ENCODE measurements around the gene CDC42SE2. TPM values are rescaled to one million over a fixed set of nuclear protein-coding genes. Genes with fewer than 3 reads are reported as not detected.
"Not testable (repeated sequence)": the region's sequence is repeated elsewhere in the genome, so short reads cannot be mapped to it uniquely, and the experiment has no call there.

CDC42SE2 gene
- total RNA-seq, 1 experiment from 2014 or later, result 52.3 TPM

GRCh38 chr5:131250751-131251475 lies 12.9 kb upstream of the CDC42SE2 start:
- no peak for DNase-seq (ENCODE audit: low spot score)

- no peak for DNase-seq (ENCODE audit: low spot score)
Measured at GRCh38 chr5:131252824-131253171, 11.1 kb upstream of the CDC42SE2 start.

GRCh38 chr5:131254025-131254424 lies 9.8 kb upstream of the CDC42SE2 start:
- not testable (repeated sequence) for DNase-seq (ENCODE audit: low spot score)

GRCh38 chr5:131254741-131255140 lies 9.1 kb upstream of the CDC42SE2 start:
- no peak for DNase-seq (ENCODE audit: low spot score)

GRCh38 chr5:131256507-131256823 lies 7.4 kb upstream of the CDC42SE2 start:
- DNase-seq (ENCODE audit: low spot score), result no peak

- DNase-seq (ENCODE audit: low spot score), result no peak
Measured at GRCh38 chr5:131258733-131259132, 5.1 kb upstream of the CDC42SE2 start.

- no peak for DNase-seq (ENCODE audit: low spot score)
Measured at GRCh38 chr5:131259326-131259725, 4.5 kb upstream of the CDC42SE2 start.

GRCh38 chr5:131260895-131261294 lies 3.0 kb upstream of the CDC42SE2 start:
- no peak for DNase-seq (ENCODE audit: low spot score)

GRCh38 chr5:131261483-131261882 lies 2.4 kb upstream of the CDC42SE2 start:
- DNase-seq (ENCODE audit: low spot score), result no peak

- DNase-seq (ENCODE audit: low spot score), result peak; percentile 21
Measured at GRCh38 chr5:131262953-131263541, 806 bp upstream of the CDC42SE2 start.

GRCh38 chr5:131264451-131265099 lies 722 bp downstream of the CDC42SE2 start:
- DNase-seq (ENCODE audit: low spot score), result peak; percentile 33

- DNase-seq (ENCODE audit: low spot score), result peak; percentile 14
Measured at GRCh38 chr5:131265311-131265803, 1.5 kb downstream of the CDC42SE2 start.

GRCh38 chr5:131266370-131267060 lies 2.7 kb downstream of the CDC42SE2 start:
- no peak for DNase-seq (ENCODE audit: low spot score)

GRCh38 chr5:131268758-131269370 lies 5.0 kb downstream of the CDC42SE2 start:
- no peak for DNase-seq (ENCODE audit: low spot score)

- peak; percentile 45 for DNase-seq (ENCODE audit: low spot score)
Measured at GRCh38 chr5:131270809-131271208, 7.0 kb downstream of the CDC42SE2 start.

GRCh38 chr5:131271888-131272287 lies 8.0 kb downstream of the CDC42SE2 start:
- DNase-seq (ENCODE audit: low spot score), result not testable (repeated sequence)

GRCh38 chr5:131272307-131272706 lies 8.5 kb downstream of the CDC42SE2 start:
- no peak for DNase-seq (ENCODE audit: low spot score)

GRCh38 chr5:131272724-131273123 lies 8.9 kb downstream of the CDC42SE2 start:
- DNase-seq (ENCODE audit: low spot score), result no peak

- DNase-seq (ENCODE audit: low spot score), result no peak
Measured at GRCh38 chr5:131274326-131275063, 10.6 kb downstream of the CDC42SE2 start.

GRCh38 chr5:131276072-131276471 lies 12.2 kb downstream of the CDC42SE2 start:
- DNase-seq (ENCODE audit: low spot score), result no peak

GRCh38 chr5:131277447-131277846 lies 13.6 kb downstream of the CDC42SE2 start:
- no peak for DNase-seq (ENCODE audit: low spot score)

Measured in A172 (cell line).